HepG2 (cell line): ENCODE measurements around the gene TXNRD2. TPM values are rescaled to one million over a fixed set of nuclear protein-coding genes. Genes with fewer than 3 reads are reported as not detected.

Source experiments
- ATF3 ChIP-seq: sonication (generic); formaldehyde crosslinking; IDR thresholded peaks from 2 replicates; pipeline ENCODE4 v1.4.0; 2020; ENCODE audit warnings: missing genetic modification reagents
- BRF2 ChIP-seq: sonication (generic); formaldehyde crosslinking; IDR thresholded peaks from 2 replicates; pipeline ENCODE4 v1.8.1; 2022; ENCODE audit warnings: mild to moderate bottlenecking, missing genetic modification reagents
- EED ChIP-seq: sonication (generic); formaldehyde crosslinking; IDR thresholded peaks from 2 replicates; pipeline ENCODE4 v1.5.0; 2020; ENCODE audit warnings: mild to moderate bottlenecking, missing genetic modification reagents
- ELF3 ChIP-seq: IDR thresholded peaks from 2 replicates; pipeline ENCODE4 v1.6.1; 2016; ENCODE audit warnings: missing genetic modification reagents, missing compliant biosample characterization
- EP300 ChIP-seq, 3 experiments: sonication (generic) in 1 of 3; formaldehyde crosslinking in 1 of 3; IDR thresholded peaks; 2 replicates each; pipeline versions ENCODE4 v1.5.1 to v1.6.1; 2011 to 2020; ENCODE audit warnings: low read depth in 2 of 3, low read length in 2 of 3, borderline replicate concordance in 1 of 3, improper control_type of control experiment in 1 of 3, mild to moderate bottlenecking in 1 of 3, missing genetic modification reagents in 1 of 3, moderate library complexity in 1 of 3
- FOXM1 ChIP-seq: sonication (generic); formaldehyde crosslinking; IDR thresholded peaks from 2 replicates; pipeline ENCODE4 v1.5.0; 2020; ENCODE audit warnings: missing genetic modification reagents
- GTF2F1 ChIP-seq: fragments of 150-350 bp; IDR thresholded peaks from 2 replicates; pipeline ENCODE4 v1.6.1; 2014; ENCODE audit warnings: low read length
- HMGXB3 ChIP-seq: sonication (generic); formaldehyde crosslinking; IDR thresholded peaks from 2 replicates; pipeline ENCODE4 v1.4.0; 2020; ENCODE audit warnings: missing genetic modification reagents, borderline replicate concordance
- NCOR1 ChIP-seq: fragments of 200-600 bp; sonication (generic); IDR thresholded peaks from 2 replicates; pipeline ENCODE4 v1.7.0; 2017; ENCODE audit warnings: antibody characterized with exemption, low read length, borderline replicate concordance
- PPARG ChIP-seq: conservative IDR thresholded peaks from 2 replicates; pipeline ENCODE4 v1.6.1; 2016; ENCODE audit warnings: missing biosample characterization, missing genetic modification reagents
- RELA ChIP-seq: sonication (generic); formaldehyde crosslinking; IDR thresholded peaks from 2 replicates; pipeline ENCODE4 v1.4.0; 2020; ENCODE audit warnings: missing genetic modification reagents
- SALL2 ChIP-seq: sonication (generic); formaldehyde crosslinking; IDR thresholded peaks from 2 replicates; pipeline ENCODE4 v1.8.1; 2023; ENCODE audit warnings: mild to moderate bottlenecking, missing genetic modification reagents, inconsistent platforms
- SKIL ChIP-seq: sonication (generic); formaldehyde crosslinking; IDR thresholded peaks from 2 replicates; pipeline ENCODE4 v1.8.0; 2022; ENCODE audit warnings: missing genetic modification reagents, mild to moderate bottlenecking, moderate library complexity, borderline replicate concordance
- THAP11 ChIP-seq: IDR thresholded peaks from 2 replicates; pipeline ENCODE4 v1.6.1; 2016; ENCODE audit warnings: missing biosample characterization, missing genetic modification reagents
- ZNF143 ChIP-seq: sonication (generic); formaldehyde crosslinking; IDR thresholded peaks from 2 replicates; pipeline ENCODE4 v1.4.0; 2020; ENCODE audit warnings: missing genetic modification reagents
- ZNF362 ChIP-seq: sonication (generic); formaldehyde crosslinking; IDR thresholded peaks from 2 replicates; pipeline ENCODE4 v1.4.0; 2020; ENCODE audit warnings: missing genetic modification reagents, mild to moderate bottlenecking, borderline replicate concordance
- polyA plus RNA-seq, 8 experiments: library from polyadenylated mRNA; depleted of rRNA in 3 of 8; stranded (reverse) in 7 of 8; unstranded in 1 of 8; fragments of >200 nt; fragmentation: Illumina TruSeq in 4 of 8; extraction: Trizol in 4 of 8; gene quantifications; 2 replicates each; pipeline versions ENCODE4 v1.2.1 to v1.2.3, GENCODE V29; 2011 to 2016; ENCODE audit warnings: low read depth in 4 of 8, missing spikeins in 1 of 8, mixed read lengths in 1 of 8; ENCODE audit not compliant: insufficient read depth in 1 of 8
- total RNA-seq, 5 experiments: library from RNA; depleted of rRNA; stranded (reverse); fragments of >200 nt; fragmentation: Illumina TruSeq; extraction: Trizol; gene quantifications; 2 replicates each; pipeline ENCODE4 v1.2.3, GENCODE V29; 2016; ENCODE audit warnings: low read depth in 1 of 5
- TF ChIP-seq, protein P1 (sequence below): sonication (generic); formaldehyde crosslinking; IDR thresholded peaks from 2 replicates; pipeline ENCODE4 v1.8.0; 2022; ENCODE audit warnings: mild to moderate bottlenecking, missing genetic modification reagents, borderline replicate concordance

TXNRD2 gene
- total and polyA plus RNA-seq, 2 of the 13 experiments (the other 11 are each of a cell fraction or from before 2014, with no cell fraction given) = 17.5 to 18.6 TPM

DNA sequence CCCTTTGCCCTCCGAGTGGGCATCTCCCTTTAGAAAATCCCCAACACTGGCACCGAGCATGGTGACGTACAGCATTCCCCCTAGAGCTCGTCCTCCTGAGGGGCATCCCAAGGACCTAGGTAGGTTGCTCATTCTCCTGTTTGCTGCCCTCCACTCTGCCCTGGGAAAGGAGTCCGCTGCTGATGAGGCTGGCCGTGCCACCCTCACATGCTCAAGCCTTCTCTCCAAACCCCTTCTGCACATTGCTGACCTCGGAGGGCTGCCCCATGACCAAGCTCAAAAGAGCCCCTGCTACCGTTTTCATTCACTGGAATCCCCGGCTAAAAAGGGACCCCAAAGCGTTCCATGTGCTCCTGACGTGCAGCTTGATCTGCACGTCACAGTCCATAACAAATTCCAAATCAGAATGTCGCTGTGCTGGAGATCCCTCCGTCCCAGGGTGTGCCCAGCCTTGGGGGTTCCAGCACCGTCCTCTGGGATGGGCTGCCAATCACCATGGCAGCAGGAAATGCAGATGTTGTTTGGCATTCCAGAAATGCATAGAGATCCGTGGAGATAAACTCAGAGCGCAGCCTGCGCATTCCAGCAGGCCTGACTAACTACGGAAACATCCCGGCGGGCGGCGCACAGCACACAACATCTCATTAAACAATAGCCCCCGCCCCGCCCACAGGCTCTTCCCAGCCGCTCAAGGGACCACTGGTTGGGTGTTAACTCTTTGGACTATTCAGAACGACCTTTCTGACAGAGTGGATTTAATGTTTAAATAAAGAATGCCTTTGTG is 60.6 kb downstream of the TXNRD2 start (continued):
- peak; percentile 97 for TF ChIP-seq ATF3
- no peak for TF ChIP-seq ZNF362 (CRISPR knock-in tag)
- peak in 1 of 2 experiments; percentile 75; a peak in 2 of 4 replicates for TF ChIP-seq EP300 (IDR thresholded peaks at IDR 0.05; ENCODE audit: low read depth in 2 of 2, low read length in 2 of 2)
- peak; percentile 48; the same call in 1 of the 2 replicates for TF ChIP-seq EP300 (CRISPR knock-in tag; IDR thresholded peaks at IDR 0.05; ENCODE audit: borderline replicate concordance)
- TF ChIP-seq SKIL = peak; percentile 40; the same call in 1 of the 2 replicates
- TF ChIP-seq GTF2F1 = no peak
- no peak for TF ChIP-seq PPARG (CRISPR knock-in tag)
- TF ChIP-seq ZNF143 (CRISPR knock-in tag) = no peak
- no peak for TF ChIP-seq FOXM1 (CRISPR knock-in tag)
- peak; percentile 74 for TF ChIP-seq ELF3 (CRISPR knock-in tag)
- no peak for TF ChIP-seq SALL2 (CRISPR knock-in tag)
- no peak for TF ChIP-seq RELA
- TF ChIP-seq, protein P1, sequence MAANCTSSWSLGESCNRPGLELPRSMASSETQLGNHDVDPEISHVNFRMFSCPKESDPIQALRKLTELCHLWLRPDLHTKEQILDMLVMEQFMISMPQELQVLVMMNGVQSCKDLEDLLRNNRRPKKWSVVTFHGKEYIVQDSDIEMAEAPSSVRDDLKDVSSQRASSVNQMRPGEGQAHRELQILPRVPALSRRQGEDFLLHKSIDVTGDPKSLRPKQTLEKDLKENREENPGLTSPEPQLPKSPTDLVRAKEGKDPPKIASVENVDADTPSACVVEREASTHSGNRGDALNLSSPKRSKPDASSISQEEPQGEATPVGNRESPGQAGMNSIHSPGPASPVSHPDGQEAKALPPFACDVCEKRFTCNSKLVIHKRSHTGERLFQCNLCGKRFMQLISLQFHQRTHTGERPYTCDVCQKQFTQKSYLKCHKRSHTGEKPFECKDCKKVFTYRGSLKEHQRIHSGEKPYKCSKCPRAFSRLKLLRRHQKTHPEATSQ (CRISPR knock-in tag) = no peak
- peak; percentile 60; the same call in 1 of the 2 replicates for TF ChIP-seq NCOR1
- TF ChIP-seq THAP11 (CRISPR knock-in tag) = peak; percentile 37
- TF ChIP-seq BRF2 (CRISPR knock-in tag) = no peak
- TF ChIP-seq HMGXB3 (CRISPR knock-in tag) = no peak
- 0 out of 2 replicates have a peak, but pooled peaks have one; percentile 8 for TF ChIP-seq EED
